ENCODE results near the gene ATP11A. TPM values are rescaled to one million over a fixed set of nuclear protein-coding genes. Genes with fewer than 3 reads are reported as not detected.
A peak's percentile ranks its signal among the peaks of the same experiment; 100 is the strongest.

The ATP11A gene
- total RNA-seq, 1 donor from 2014 or later, result 6.1 TPM

GRCh38 chr13:112692104-112692503 is 2.3 kb downstream of the ATP11A start:
- DNase-seq (ENCODE audit: low read depth) (no peak), FAIRE-seq (no peak)
- Histone ChIP-seq H3K4me3 (ENCODE audit: low read depth, low read length) (no peak overlapping the region), H3K36me3 (ENCODE audit: control insufficient read depth, insufficient read depth, low read length) (peaks cover 1% of the 10 kb centered on the region), H3K27me3 (ENCODE audit: control insufficient read depth, insufficient read depth, low read length) (no peaks in the 10 kb centered on the region)
- no peak for TF ChIP-seq CTCF (IDR thresholded peaks at IDR 0.05; ENCODE audit: insufficient read depth, low read length, severe bottlenecking)

- Histone ChIP-seq H3K36me3 (ENCODE audit: control insufficient read depth, insufficient read depth, low read length) (peaks cover 1% of the 10 kb centered on the region), H3K27me3 (ENCODE audit: control insufficient read depth, insufficient read depth, low read length) (no peaks in the 10 kb centered on the region), H3K4me3 (ENCODE audit: low read depth, low read length) (no peak overlapping the region)
- DNase-seq (ENCODE audit: low read depth), result no peak
- FAIRE-seq, result no peak
- no peak for TF ChIP-seq CTCF (IDR thresholded peaks at IDR 0.05; ENCODE audit: insufficient read depth, low read length, severe bottlenecking)
Observed at GRCh38 chr13:112692586-112692985, 2.7 kb downstream of the ATP11A start.

- TF ChIP-seq CTCF (IDR thresholded peaks at IDR 0.05; ENCODE audit: insufficient read depth, low read length, severe bottlenecking), result no peak
- no peak overlapping the region for H3K4me3 ChIP-seq (ENCODE audit: low read depth, low read length)
- FAIRE-seq (peak; percentile 81), DNase-seq (ENCODE audit: low read depth) (peak; percentile 79)
- H3K36me3 ChIP-seq (ENCODE audit: control insufficient read depth, insufficient read depth, low read length), result peaks cover 1% of the 10 kb centered on the region
- H3K27me3 ChIP-seq (ENCODE audit: control insufficient read depth, insufficient read depth, low read length), result no peaks in the 10 kb centered on the region
Observed at GRCh38 chr13:112693831-112694497, 4.1 kb downstream of the ATP11A start.

GRCh38 chr13:112695121-112695520 is 5.3 kb downstream of the ATP11A start:
- no peak for DNase-seq (ENCODE audit: low read depth)
- no peak for FAIRE-seq
- no peak for TF ChIP-seq CTCF (IDR thresholded peaks at IDR 0.05; ENCODE audit: insufficient read depth, low read length, severe bottlenecking)
- Histone ChIP-seq H3K4me3 (ENCODE audit: low read depth, low read length) (no peak overlapping the region), H3K36me3 (ENCODE audit: control insufficient read depth, insufficient read depth, low read length) (peaks cover 1% of the 10 kb centered on the region), H3K27me3 (ENCODE audit: control insufficient read depth, insufficient read depth, low read length) (no peaks in the 10 kb centered on the region)

- FAIRE-seq (no peak), DNase-seq (ENCODE audit: low read depth) (no peak)
- Histone ChIP-seq H3K36me3 (ENCODE audit: control insufficient read depth, insufficient read depth, low read length) (peaks cover 1% of the 10 kb centered on the region), H3K27me3 (ENCODE audit: control insufficient read depth, insufficient read depth, low read length) (no peaks in the 10 kb centered on the region), H3K4me3 (ENCODE audit: low read depth, low read length) (no peak overlapping the region)
- TF ChIP-seq CTCF (IDR thresholded peaks at IDR 0.05; ENCODE audit: insufficient read depth, low read length, severe bottlenecking), result no peak
Observed at GRCh38 chr13:112696001-112696868, 6.4 kb downstream of the ATP11A start.
